HG02642 (cell line): Measurements from ENCODE around the gene DIP2B.

ENCODE experiments used
- ATAC-seq: cut with Tn5 transposase; IDR thresholded peaks from one replicate; pipeline ENCODE4 v1.9.1; 2021; ENCODE audit warnings: mild to moderate bottlenecking; ENCODE audit not compliant: unreplicated experiment, poor library complexity

The DIP2B gene

GRCh38 chr12:50627491-50627890 lies 122.7 kb downstream of the DIP2B start:
- ATAC-seq: no peak

DNA sequence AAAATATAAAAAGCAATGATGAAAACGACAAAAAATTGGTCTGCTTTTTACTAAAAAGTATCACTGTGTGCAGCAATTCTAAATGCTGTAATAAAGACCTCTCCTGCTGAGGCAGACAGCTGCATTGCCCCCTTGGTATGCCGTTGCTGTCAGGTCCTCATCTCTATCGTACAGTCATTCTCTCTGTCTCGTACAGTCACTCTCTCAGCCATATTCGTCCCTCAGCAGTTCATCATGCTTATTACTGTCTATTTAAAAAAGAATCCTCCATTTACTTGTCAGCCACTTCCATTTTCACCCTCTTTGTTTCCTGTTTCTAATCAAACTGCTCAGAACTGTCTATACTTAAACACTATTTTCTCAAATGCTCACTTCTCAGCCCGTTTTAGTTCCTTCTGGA lies 123.6 kb downstream of the DIP2B start:
- ATAC-seq: no peak

- ATAC-seq: no peak
Measured at GRCh38 chr12:50633955-50634354, 129.2 kb downstream of the DIP2B start.

GRCh38 chr12:50634379-50634778 lies 129.6 kb downstream of the DIP2B start:
- ATAC-seq: no peak

GRCh38 chr12:50635364-50635763 lies 130.6 kb downstream of the DIP2B start:
- ATAC-seq: no peak

GRCh38 chr12:50635857-50636256 lies 131.1 kb downstream of the DIP2B start:
- no peak for ATAC-seq

DNA sequence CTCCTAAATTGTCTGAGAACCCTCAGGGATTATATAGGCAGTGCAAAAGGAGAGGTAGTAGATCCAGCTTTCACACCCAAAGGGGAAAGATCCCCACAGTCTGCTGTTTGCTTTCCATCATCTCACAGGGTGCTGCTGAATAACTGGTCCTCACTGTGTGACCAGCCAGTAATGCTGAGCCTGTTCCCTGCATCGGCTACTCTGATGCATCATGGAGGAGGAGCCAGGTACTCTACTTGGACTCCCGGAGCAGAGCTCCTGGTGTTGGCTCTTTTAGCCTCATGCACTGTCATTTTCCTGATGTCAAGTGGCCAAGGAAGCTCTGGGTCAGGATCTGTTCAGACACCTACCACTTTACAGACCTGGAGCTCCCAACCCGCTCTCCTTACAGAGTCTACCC lies 131.7 kb downstream of the DIP2B start:
- ATAC-seq: no peak

GRCh38 chr12:50637870-50638481 lies 133.2 kb downstream of the DIP2B start:
- ATAC-seq: no peak

DNA sequence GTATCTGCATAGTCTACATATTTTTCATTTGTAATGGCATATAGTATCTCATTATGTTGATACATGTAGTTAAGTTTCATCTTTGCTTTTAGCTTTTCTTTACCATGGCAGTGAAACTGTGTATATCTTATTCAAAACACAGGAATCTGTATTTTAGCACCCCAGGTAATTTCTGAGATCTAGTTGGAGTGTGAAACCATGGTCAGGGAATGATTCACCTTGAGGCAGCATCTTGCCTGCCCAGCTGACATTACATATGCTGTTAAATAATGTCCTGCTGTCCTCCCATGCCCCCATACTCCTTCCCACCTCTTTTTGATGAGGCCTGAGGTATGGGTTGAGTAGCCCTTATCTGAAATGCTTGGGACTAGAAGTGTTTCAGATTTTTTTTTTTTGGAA lies 133.7 kb downstream of the DIP2B start:
- no peak for ATAC-seq

DNA sequence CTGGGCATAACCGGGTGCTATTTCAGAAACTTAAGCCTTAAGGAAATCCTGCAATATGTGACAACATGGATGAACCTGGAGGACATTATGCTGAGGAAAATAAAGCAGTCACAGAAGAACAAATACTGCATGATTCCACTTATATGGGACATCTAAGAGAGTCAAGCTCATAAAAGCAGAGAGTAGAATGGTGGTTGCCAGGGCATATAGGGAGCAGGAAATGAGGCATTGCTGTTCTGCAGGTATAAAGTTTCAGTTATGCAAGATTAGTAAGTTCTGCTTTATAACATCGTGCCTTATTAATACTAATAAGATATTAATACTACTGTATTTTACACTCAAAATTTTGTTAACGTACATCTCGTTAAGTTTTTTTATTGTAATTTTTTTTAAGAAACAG lies 134.9 kb downstream of the DIP2B start:
- ATAC-seq: no peak

DNA sequence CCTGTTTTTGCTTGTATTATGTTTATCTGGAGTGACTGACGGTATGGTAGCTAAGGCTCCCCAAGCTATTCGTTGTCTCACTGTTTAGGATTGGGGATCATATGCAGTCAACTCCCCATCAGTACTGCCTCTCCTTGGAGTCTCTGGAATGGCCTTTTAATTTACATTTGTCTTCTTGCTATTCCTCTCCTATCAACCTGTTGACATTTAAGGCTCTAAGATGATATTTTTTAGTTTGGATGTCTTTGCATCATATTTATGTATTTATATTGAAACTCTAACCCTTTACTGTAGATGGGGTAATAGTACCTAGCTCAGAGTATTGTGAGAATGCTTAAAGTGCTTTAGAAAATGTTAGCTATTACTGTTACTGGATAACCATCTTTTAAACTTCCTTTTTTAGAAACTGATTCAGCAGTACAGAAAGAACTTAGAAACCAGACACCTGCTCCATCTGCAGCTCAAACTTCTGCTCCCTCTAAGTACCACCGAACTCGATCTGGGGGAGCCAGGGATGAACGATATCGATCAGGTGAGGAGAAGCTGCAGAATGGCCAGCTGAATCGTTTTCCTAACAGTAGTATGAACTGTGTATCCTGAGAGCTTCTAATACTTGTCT lies 135.6 kb downstream of the DIP2B start:
- ATAC-seq: no peak

DNA sequence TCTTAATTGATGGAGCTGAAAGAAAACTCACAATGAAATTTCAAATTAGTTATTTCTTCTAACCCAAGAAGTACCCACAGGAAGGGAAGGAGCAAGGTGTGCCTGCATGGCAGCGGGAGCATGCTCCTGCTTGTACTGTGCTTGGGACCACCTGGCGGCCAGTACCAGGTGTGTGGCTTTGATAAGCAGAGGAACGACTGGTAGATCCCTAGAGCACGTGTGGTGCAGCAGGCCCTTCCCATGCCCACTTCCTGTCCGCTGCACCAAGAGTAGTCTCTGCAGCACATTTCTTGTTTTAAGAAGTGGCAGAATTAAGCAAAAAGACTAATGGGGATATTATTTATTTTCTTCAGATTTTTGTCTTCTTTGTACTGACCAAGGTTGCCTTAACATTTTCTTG lies 136.8 kb downstream of the DIP2B start:
- ATAC-seq: no peak

GRCh38 chr12:50642035-50642451 lies 137.3 kb downstream of the DIP2B start:
- no peak for ATAC-seq

DNA sequence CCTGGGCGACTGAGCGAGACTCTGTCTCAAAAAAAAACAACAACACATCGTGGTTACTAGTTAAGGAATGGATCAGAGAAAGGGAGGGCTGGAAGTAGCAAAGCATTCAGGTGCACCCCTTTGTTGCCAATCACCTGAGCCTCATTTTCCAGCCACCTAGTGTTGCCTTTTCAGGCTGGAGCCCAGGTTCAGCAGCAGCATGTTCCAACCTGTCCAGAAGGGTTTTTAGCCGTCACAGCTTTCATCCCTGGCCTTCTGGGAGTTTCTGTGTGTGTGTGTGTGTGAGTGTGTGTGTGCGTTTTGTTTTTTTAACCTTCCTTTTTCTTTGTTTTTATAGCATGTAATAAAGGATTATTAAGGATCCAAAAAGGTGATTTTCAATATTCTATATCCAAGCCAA lies 138.0 kb downstream of the DIP2B start:
- no peak for ATAC-seq

DNA sequence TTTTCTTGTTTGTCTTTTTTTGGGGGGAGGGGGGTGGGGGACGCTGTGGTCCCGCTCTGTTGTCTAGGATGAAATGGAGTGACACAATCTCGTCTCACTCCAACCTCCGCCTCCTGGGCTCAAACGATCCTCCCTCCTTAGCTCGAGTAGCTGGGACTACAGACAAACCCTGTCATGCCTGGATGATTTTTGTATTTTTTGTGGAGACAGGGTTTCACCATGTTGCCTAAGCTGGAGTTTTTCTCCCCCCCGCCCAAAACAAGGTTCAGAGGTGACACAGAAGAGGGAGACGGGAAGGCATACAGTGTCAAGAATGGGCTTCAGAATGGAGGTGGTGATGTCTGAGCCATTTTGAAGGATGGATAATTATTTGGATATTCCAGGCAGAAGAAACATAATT lies 142.2 kb downstream of the DIP2B start:
- ATAC-seq: no peak

GRCh38 chr12:50647479-50647878 lies 142.7 kb downstream of the DIP2B start:
- no peak for ATAC-seq

DNA sequence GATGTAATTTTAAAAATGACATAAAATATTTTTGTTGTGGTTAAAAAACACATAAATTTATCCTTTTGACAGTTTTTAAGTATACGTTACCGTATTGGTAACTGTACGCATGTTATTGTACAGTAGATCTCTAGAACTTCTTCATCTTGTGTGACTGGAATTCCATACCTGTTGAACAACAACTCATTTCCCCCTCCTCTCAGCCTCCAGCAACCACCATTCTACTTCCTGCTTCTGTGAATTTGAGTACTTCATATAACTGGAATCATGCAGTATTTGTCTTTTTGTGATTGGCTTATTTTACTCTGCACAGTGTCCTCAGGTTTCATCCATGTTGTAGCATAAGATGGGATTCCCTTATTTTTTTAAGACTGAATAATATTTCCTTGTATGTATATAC lies 145.5 kb downstream of the DIP2B start:
- ATAC-seq: no peak

GRCh38 chr12:50655374-50655921 lies 150.7 kb downstream of the DIP2B start:
- no peak for ATAC-seq

DNA sequence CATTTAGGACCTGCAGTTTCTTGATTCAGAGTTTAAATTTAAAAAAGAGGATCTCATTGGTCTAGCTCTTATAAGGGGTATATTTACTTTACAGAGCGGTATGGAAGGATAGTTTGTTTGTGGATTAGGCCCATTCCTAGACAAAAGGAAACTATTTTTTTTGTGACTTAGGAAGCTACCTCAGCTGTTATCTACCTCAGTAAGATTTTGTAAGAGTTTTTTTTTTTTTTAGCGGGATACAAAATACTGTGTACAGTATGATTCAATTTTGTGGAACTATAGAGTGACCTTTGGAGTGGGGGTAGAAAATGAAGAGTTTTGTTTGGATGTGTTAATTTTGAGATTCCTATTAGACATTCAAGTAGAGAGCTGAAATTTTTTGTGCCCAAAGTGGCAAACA lies 154.5 kb downstream of the DIP2B start:
- no peak for ATAC-seq

- no peak for ATAC-seq
Measured at GRCh38 chr12:50659690-50660424, 155.1 kb downstream of the DIP2B start.

DNA sequence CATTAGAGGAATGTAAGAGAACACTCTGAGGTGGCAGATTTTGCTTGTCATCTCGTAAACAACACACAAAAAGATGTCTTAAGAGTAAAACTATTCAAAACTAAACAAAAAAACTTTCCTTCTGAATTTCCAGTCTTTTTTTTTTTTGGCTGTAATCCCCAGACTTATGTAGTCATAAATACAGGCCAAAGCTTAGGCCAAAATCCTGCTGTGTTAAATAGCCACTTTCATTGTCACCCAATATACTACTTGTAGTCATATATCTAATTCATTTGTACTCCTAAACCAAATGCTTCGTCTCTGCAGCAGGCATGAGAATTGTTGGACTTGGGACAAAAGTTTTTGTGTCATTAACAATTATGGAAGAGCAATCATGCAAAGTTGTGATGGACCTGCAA lies 155.6 kb downstream of the DIP2B start:
- ATAC-seq: no peak
